Measurements from ENCODE around the gene WDR19. TPM values are rescaled to one million over a fixed set of nuclear protein-coding genes. Genes with fewer than 3 reads are reported as not detected.
"Not testable (repeated sequence)": the region's sequence is repeated elsewhere in the genome, so short reads cannot be mapped to it uniquely, and the experiment has no call there.

The WDR19 gene
- 1 to 10 TPM; 8.4 to 8.5 TPM for total RNA-seq

DNA sequence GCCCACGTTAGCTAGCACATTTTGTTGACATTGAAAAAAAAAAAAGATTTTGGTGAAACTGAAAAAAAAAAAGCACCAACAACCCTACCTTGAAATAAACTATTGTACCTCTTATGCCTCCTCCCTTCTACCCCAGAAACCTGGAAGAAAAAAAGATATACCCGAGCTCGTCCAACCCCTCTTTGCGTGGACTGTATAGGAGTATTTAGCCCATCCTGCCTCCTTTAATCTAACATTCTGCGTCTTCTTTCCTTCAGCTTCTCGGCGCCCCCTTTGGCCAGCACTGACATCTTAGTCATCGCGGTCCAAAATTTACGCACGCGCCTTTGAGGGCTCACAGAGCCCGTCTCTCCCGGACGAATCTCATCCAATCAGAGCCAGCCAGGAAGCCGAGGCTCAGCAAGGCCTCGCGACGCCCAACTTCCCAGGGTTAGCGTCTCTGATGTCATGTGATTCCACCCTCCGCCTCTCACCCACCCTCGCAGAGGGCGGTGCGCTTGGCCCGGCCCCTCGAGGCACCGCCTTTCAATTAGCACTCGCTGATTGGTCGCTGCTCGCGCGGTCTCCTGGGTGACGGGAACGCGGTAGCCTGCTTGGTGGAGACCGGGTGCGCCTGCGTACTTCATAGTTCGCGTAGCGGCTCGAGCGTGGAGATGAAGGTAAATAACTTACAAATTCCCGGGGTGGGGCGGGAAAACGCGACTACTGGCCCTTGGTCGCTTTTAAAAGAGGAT lies at the start of gene WDR19:
TSS of gene WDR19 (plus strand) at position 625 of the 734 bp plus-strand sequence. CDS start at position 654, 29 bp downstream.
- peak; percentile 99 for ATAC-seq
- CTCF ChIA-PET: interaction anchor here (0.8 to 1.5 kb wide), 6 partner anchors 10 to 273 kb away, joined by 3 to 5 read pairs (median 4); partner anchors contain the start of gene RFC1
- Mint-ChIP-seq H3K36me3 (no peaks in the 10 kb centered on the region), H3K27ac (no peak within 1 kb of the TSS), H3K27me3 (peaks cover 11% of the 10 kb centered on the region), H3K4me1 (peaks cover 15% of the 10 kb centered on the region), H3K4me3 (no peak within 1 kb of the TSS), H3K9me3 (ENCODE audit: low read depth) (no peaks in the 10 kb centered on the region)
- DNase-seq: peak; percentile 99

DNA sequence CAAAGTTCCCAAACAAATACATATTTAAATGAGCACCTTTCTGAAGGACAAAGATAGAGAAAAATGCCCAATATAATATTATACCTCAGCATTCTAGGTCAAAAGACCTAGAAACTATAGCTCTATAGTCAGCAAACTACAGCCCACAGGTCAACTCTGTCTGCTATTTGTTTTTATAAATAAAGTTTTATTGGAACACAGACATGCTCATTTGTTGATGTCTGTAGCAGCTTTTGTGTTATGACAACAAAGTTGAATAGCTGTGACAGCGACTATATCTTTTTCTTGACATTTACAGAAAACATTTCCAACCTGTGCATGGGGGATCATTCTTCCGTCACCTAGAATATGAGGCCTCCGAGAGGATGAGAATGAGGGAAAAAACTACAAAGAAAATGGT lies 48.7 kb upstream of the WDR19 start:
- DNase-seq: no peak
- Mint-ChIP-seq H3K9me3 (ENCODE audit: low read depth) (no peaks in the 10 kb centered on the region), H3K27ac (no peak overlapping the region), H3K36me3 (peaks cover 2% of the 10 kb centered on the region), H3K4me1 (peaks cover 10% of the 10 kb centered on the region), H3K27me3 (no peaks in the 10 kb centered on the region), H3K4me3 (no peak overlapping the region)
- ATAC-seq: no peak
- CTCF ChIA-PET: interaction anchor here (0.9 to 5.8 kb wide), 9 partner anchors 10 to 374 kb away, joined by 3 to 80 read pairs (median 5); no protein-coding TSS in a partner anchor

DNA sequence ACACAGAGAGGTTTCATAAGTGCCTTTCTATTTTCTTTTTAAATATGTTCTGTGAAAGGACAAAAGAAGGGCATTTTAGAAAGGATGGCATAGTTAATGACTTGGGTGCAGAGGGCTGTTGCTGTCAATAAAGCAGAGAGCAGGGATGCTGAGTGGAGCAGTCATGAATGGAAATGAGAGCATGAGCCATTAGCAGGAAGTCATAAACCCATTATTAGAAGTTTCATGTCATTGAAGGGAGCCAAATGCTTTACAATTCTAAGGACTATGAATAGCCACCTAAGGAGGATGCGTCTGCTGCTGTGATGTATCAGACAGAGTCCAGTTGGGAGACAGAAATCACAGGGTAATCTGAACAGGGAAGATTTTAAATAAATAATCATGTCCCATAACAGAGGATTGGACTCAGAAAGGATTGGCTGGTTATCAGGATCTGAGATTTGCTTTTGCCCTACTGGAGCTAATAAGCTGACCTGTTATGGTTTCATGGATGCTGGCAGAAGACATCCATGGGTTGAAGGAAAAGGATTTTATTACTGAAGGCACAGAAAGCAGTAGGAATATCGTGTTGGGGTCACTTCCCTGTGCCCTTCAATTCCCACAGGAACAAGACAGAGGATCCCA lies 47.5 kb upstream of the WDR19 start:
- ATAC-seq (no peak), DNase-seq (no peak)
- H3K27ac Mint-ChIP-seq: no peak overlapping the region
- H3K9me3 Mint-ChIP-seq (ENCODE audit: low read depth): no peaks in the 10 kb centered on the region
- H3K27me3 Mint-ChIP-seq: no peaks in the 10 kb centered on the region
- CTCF ChIA-PET: interaction anchor here (0.6 to 5.8 kb wide), 44 partner anchors 9 to 375 kb away, joined by 3 to 80 read pairs (median 4); no protein-coding TSS in a partner anchor
- H3K4me3 Mint-ChIP-seq: no peak overlapping the region
- peaks cover 2% of the 10 kb centered on the region for H3K36me3 Mint-ChIP-seq
- H3K4me1 Mint-ChIP-seq: peaks cover 10% of the 10 kb centered on the region

DNA sequence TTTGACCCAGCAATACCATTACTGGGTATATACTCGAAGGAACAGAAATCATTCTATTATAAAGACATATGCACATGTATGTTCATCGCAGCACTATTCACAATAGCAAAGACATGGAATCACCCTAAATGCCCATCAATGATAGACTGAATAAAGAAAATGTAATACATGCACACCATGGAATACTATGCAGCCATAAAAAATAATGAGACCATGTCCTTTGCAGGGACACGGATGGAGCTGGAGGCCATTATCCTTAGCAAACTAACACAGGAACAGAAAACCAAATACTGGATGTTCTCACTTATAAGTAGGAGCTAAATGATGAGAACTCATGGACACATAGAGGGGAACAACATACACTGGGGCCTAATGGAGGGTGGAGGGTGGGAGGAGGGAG lies 44.1 kb upstream of the WDR19 start:
- H3K36me3 Mint-ChIP-seq; DNase-seq; H3K27me3 Mint-ChIP-seq; ATAC-seq; H3K27ac Mint-ChIP-seq; H3K4me3 Mint-ChIP-seq; H3K9me3 Mint-ChIP-seq (ENCODE audit: low read depth): not testable (repeated sequence)
- CTCF ChIA-PET: interaction anchor here (1.0 to 1.1 kb wide), 2 partner anchors 235 to 282 kb away, joined by 3 read pairs; no protein-coding TSS in a partner anchor
- peaks cover 10% of the 10 kb centered on the region for H3K4me1 Mint-ChIP-seq

DNA sequence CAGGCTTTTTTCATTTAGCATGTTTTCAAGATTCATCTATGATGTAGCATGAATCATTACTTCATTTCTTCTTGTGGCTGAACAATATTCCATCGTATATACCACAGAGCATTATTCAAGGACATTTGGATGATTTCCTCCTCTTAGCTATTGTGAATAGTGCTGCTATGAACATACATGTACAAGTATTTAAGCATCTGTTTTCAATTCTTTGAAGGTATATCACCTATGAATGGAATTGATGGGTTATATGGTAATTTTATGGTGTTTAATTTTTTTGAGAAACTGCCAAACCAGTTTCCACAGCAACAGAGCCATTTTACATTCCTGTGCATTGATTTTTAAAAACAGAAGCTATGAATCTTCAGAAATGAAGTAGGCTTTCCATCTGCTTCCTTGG lies 36.1 kb upstream of the WDR19 start:
- H3K27ac Mint-ChIP-seq: no peak overlapping the region
- ATAC-seq: no peak
- peaks cover 3% of the 10 kb centered on the region for H3K4me1 Mint-ChIP-seq
- CTCF ChIA-PET: interaction anchor here (1.1 kb wide), 1 partner anchor 11 kb away, joined by 5 read pairs; no protein-coding TSS in a partner anchor
- H3K4me3 Mint-ChIP-seq: no peak overlapping the region
- no peaks in the 10 kb centered on the region for H3K27me3 Mint-ChIP-seq
- DNase-seq: no peak
- H3K36me3 Mint-ChIP-seq: peaks cover 3% of the 10 kb centered on the region
- H3K9me3 Mint-ChIP-seq (ENCODE audit: low read depth): no peaks in the 10 kb centered on the region

DNA sequence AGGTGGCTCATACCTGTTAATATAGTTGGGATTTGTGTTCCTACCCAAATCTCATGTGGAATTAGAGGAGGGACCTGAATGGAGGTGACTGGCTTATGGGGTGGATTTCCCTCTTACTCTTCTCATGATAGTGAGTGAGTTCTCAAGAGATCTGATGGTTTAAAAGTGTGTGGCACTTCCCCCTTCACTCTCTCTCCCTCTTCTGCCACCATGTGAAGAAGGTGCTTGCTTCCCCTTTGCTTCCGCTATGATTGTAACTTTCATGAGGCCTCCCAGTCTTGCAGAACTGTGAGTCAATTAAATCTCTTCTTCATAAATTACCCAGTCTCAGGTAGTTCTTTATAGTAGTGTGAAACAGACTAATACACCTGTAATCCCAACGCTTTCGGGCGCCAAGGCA lies 28.3 kb upstream of the WDR19 start:
- Mint-ChIP-seq H3K36me3 (peaks cover 3% of the 10 kb centered on the region), H3K4me3 (no peak overlapping the region), H3K9me3 (ENCODE audit: low read depth) (no peaks in the 10 kb centered on the region), H3K27me3 (no peaks in the 10 kb centered on the region), H3K27ac (no peak overlapping the region), H3K4me1 (peaks cover 3% of the 10 kb centered on the region)
- CTCF ChIA-PET: no interaction called here
- ATAC-seq (no peak), DNase-seq (no peak)

DNA sequence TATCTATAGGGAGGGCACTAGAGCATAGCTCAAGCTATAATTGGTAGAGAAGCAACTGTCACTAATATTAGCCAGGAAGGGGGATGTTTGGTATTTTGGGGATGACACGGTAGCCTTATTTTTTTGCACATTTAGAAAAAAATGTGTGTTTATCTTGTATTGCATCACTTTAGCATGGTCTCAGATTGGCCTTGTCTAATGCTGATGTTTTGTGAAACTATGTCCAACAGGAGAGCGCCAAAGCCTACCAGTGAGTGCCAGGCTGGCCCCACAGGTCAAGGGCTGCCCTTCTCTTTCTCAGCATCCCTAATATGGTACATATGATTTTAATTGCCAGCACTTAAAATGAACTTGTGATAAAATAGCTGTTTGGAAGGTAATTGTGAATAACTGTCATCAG lies 24.8 kb upstream of the WDR19 start:
- CTCF ChIA-PET: no interaction called here
- Mint-ChIP-seq H3K9me3 (ENCODE audit: low read depth) (no peaks in the 10 kb centered on the region), H3K27ac (no peak overlapping the region), H3K4me1 (no peaks in the 10 kb centered on the region), H3K27me3 (no peaks in the 10 kb centered on the region), H3K4me3 (no peak overlapping the region), H3K36me3 (no peaks in the 10 kb centered on the region)
- ATAC-seq (no peak), DNase-seq (no peak)

DNA sequence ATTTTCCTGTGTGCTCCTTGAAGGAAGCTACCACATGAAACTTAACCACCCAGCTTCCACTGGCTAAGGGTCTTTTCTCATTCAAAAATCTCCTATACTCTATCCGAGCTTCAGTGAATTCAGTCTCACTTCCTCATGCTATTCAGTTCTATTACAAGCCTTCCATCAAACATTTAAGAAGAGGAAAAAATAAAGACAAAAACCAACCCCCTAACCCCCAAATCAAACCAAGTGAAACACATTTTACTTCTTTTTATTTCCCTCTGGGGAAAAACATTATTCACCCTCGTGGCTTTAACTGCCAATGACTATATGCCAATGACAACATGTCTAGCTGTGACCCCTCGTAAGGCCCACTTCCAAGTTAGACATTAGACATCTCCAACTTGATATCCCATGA lies 16.2 kb upstream of the WDR19 start:
- no peak overlapping the region for H3K4me3 Mint-ChIP-seq
- H3K27me3 Mint-ChIP-seq: peaks cover 9% of the 10 kb centered on the region
- ATAC-seq (no peak), DNase-seq (no peak)
- H3K27ac Mint-ChIP-seq: no peak overlapping the region
- CTCF ChIA-PET: no interaction called here
- no peaks in the 10 kb centered on the region for H3K36me3 Mint-ChIP-seq
- H3K9me3 Mint-ChIP-seq (ENCODE audit: low read depth): peaks cover 2% of the 10 kb centered on the region
- H3K4me1 Mint-ChIP-seq: peaks cover 5% of the 10 kb centered on the region

DNA sequence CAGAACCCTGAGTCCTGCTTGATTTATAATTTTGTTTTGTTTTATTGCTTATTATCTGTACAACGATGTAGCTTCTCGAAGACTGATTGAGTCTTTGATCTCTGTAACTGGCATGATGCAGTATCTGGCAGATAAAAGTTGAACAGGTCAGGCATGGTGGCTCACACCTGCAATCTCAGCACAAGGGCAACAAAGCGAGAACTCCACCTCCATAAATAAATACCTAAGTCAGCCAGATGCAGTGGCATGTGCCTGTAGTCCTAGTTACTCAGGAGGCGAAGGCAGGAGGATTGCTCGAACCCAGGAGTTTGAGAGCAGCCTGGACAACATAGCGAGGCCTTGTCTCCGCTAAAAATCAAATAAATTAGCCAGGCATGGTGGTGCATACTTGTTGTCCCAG lies 15.7 kb upstream of the WDR19 start:
- Mint-ChIP-seq H3K4me3 (no peak overlapping the region), H3K4me1 (peaks cover 5% of the 10 kb centered on the region), H3K27ac (no peak overlapping the region), H3K9me3 (ENCODE audit: low read depth) (peaks cover 2% of the 10 kb centered on the region), H3K36me3 (no peaks in the 10 kb centered on the region), H3K27me3 (peaks cover 9% of the 10 kb centered on the region)
- ATAC-seq (no peak), DNase-seq (no peak)
- CTCF ChIA-PET: interaction anchor here (0.6 kb wide), 1 partner anchor 223 kb away, joined by 3 read pairs; no protein-coding TSS in a partner anchor

DNA sequence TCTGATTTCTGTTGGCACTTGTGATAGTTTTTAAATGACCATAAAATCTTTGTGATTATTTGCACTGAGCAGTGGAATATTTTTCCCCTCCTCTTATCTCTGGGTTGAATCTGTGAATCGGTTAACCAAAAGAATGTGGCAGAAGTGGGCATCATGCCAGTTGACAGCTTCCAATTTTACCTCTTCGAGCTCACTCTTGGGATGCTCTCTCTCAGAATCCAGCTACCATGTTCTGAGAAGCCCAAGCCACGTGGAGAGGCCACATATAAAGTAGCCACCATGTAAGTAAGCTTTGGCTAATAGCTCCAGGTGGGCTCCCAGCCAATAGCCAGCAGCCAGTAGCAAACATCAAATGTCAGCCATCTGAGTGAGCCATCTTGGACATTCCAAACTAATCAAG lies 12.9 kb upstream of the WDR19 start:
- no peak for DNase-seq
- ATAC-seq: no peak
- CTCF ChIA-PET: interaction anchor here (1.1 kb wide), 1 partner anchor 35 kb away, joined by 5 read pairs; no protein-coding TSS in a partner anchor
- H3K4me1 Mint-ChIP-seq: peaks cover 5% of the 10 kb centered on the region
- peaks cover 17% of the 10 kb centered on the region for H3K27me3 Mint-ChIP-seq
- H3K9me3 Mint-ChIP-seq (ENCODE audit: low read depth): peaks cover 2% of the 10 kb centered on the region
- H3K27ac Mint-ChIP-seq: no peak overlapping the region
- no peak overlapping the region for H3K4me3 Mint-ChIP-seq
- no peaks in the 10 kb centered on the region for H3K36me3 Mint-ChIP-seq

DNA sequence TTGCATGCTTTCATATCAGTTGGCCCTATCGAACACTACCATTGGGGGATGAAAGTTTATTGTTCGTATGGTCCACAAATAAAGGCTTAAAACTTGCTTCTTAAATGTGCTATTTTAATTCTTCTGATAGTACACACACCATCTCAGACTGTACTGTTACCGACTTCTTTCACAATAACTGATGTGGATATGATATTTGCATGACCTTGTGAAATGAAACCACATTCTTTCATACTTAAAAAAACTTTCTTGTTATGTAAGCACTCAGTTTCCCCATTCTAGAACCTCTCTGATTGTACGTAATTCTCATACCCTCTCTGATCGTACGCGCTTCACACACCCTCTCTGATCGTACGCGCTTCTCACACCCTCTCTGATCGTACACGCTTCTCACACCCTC lies 12.0 kb upstream of the WDR19 start:
- peaks cover 5% of the 10 kb centered on the region for H3K4me1 Mint-ChIP-seq
- no peak overlapping the region for H3K27ac Mint-ChIP-seq
- DNase-seq (no peak), ATAC-seq (no peak)
- no peak overlapping the region for H3K4me3 Mint-ChIP-seq
- CTCF ChIA-PET: no interaction called here
- peaks cover 23% of the 10 kb centered on the region for H3K27me3 Mint-ChIP-seq
- H3K9me3 Mint-ChIP-seq (ENCODE audit: low read depth): peaks cover 2% of the 10 kb centered on the region
- no peaks in the 10 kb centered on the region for H3K36me3 Mint-ChIP-seq

DNA sequence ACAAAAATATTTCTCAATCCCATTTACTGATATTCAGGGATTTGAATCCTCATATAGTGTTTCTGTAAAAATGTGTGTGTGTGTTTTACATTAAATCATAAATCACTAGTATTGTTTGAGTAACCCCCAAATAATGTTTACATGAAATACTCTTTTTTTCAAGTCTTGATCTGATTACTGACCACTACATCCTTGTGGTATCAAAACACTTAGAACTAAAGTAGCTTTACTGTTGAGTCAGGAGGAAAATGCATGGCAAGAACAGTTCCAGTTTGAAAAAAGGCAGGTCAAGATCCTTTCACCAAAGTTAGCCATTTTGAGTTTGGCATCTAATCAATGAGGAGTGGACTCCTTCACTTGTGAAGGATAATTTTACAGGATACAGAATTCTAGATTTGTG lies 3.6 kb upstream of the WDR19 start:
- Mint-ChIP-seq H3K27me3 (peaks cover 32% of the 10 kb centered on the region), H3K27ac (no peak overlapping the region), H3K4me1 (peaks cover 14% of the 10 kb centered on the region), H3K9me3 (ENCODE audit: low read depth) (no peaks in the 10 kb centered on the region), H3K36me3 (no peaks in the 10 kb centered on the region), H3K4me3 (no peak overlapping the region)
- DNase-seq (no peak), ATAC-seq (no peak)
- CTCF ChIA-PET: no interaction called here

DNA sequence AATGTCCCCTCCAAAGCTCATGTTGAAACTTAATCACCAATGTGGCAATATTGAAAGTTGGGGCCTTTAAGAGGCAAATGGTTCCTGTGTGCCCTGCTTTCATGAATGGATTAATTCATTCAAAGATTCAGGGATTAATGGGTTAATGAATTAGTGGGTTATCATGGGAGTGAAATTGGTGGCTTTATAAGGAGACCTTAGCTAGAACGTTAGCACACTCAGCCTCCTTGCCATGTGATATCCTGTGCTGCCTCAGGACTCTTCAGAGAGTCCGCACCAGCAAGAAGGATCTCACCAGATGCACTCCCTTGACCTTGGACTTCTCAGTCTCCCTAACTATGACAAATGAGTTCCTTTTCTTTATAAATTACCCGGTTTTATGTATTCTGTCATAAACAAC lies 2.6 kb upstream of the WDR19 start:
- H3K9me3 Mint-ChIP-seq (ENCODE audit: low read depth): no peaks in the 10 kb centered on the region
- no peaks in the 10 kb centered on the region for H3K36me3 Mint-ChIP-seq
- peaks cover 25% of the 10 kb centered on the region for H3K27me3 Mint-ChIP-seq
- CTCF ChIA-PET: no interaction called here
- no peak overlapping the region for H3K4me3 Mint-ChIP-seq
- peaks cover 15% of the 10 kb centered on the region for H3K4me1 Mint-ChIP-seq
- no peak for ATAC-seq
- no peak overlapping the region for H3K27ac Mint-ChIP-seq
- no peak for DNase-seq

DNA sequence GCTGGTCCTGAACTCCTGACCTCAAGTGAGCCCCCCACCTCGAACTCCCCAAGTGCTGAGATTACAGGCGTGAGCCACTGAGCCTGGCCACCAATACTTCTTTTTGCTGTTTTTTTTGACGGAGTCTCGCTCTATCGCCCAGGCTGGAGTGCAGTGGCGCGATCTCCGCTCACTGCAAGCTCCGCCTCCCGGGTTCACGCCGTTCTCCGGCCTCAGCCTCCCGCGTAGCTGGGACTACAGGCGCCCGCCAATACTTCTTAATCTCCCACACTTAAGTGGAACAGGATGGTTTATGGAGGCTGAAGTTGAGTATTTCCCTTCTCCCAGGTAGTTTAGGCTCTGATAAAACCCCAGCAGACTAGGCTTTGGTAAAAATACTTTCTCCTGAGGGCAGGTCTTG lies 1.7 kb upstream of the WDR19 start:
- peaks cover 15% of the 10 kb centered on the region for H3K4me1 Mint-ChIP-seq
- H3K36me3 Mint-ChIP-seq; H3K9me3 Mint-ChIP-seq (ENCODE audit: low read depth); ATAC-seq; H3K27ac Mint-ChIP-seq; DNase-seq; H3K4me3 Mint-ChIP-seq; CTCF ChIA-PET: not testable (repeated sequence)
- H3K27me3 Mint-ChIP-seq: peaks cover 16% of the 10 kb centered on the region
